GM10847 (cell line): ENCODE measurements around the gene ETAA1.

Source experiments
- POLR2A ChIP-seq: IDR thresholded peaks from 2 replicates; pipeline ENCODE4 v1.6.1; 2011; ENCODE audit not compliant: insufficient read length; ENCODE audit errors: extremely low read depth

ETAA1 gene

DNA sequence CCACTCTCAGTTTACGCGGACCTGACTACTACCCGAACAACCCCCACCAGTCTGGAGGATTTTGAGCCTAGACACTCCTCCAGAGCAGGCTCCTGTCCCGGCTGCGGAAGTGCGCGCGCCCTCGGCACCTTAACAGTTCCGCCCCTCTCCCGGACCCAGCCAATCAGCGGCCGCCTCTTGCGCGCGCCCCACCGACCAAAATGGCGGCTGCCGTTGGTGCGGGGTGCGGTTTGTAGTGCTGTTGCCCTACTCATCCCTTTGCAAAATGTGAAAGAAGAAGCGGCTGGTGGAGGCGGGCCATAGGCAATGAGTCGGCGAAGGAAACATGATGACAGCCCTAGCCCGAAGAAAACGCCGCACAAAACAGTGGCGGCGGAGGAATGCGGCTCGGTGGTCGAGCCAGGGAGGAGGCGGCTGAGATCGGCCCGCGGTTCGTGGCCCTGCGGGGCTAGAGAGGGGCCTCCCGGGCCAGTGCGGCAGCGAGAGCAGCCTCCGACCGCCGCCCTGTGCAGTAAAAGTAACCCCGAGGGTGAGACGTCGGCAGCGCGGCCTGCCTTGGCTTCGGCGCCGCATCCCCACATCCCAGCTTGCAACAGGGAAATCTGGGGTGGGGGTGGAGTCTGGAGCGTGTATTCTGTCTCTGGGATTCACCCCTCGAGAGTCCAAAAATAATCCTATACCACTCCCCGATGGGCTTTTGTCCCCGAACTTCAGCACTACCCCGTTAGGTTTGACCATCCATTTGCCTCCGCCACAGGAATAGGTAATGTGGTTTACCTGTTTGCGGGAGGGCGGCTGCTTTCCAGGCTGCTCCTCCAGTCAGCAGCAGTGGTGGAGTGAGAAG, at the start of gene ETAA1:
Gene ETAA1 (plus strand): TSS at position 191 of the 844 bp plus-strand sequence. CDS start 116 bp downstream, at position 307.
- peak; percentile 79 for TF ChIP-seq POLR2A

DNA sequence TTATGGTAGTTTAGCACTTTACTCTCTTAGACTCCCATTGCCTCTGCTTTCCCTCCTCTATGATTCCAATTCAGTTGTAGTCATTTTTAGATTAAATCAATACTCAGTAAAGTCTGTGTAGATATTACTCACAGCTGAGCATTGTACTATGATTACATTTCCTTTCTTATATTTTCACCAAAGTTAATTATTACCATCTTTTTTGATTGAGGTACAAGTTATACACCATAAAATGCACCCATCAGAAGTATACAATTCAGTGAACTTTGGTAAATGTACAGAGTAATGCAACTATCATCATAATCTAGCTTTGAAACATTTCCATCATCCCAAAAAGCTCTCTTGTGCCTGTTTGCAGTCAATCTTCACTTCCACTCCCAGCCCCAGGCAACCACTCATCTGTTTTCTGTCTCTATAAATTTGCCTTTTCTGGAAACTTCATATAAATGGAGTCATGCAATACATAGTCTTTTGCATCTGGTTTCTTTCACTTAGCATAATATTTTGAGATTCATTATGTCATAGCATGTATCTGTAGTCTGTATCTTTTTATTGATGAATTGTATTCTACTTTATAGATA, 30.2 kb upstream of the ETAA1 start:
- no peak for TF ChIP-seq POLR2A

DNA sequence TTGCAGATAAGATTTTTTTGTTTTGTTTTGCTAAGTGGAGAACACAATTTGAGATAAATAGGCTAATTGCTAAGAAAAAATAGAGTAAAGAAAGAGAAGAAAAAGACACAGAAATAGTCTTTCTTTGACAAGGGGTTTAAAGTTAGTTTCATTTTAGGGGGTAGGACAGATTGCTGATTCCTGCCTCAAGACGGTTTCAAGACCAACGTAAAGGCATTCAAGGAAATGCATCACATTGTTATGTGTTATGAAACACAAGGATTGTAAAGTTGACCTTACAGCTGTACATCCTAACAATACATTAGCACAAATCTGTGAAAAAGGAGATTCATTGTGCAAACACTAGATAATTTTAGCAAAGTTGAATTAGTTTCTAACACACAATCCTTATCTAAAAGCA, 22.7 kb upstream of the ETAA1 start:
- TF ChIP-seq POLR2A: no peak

DNA sequence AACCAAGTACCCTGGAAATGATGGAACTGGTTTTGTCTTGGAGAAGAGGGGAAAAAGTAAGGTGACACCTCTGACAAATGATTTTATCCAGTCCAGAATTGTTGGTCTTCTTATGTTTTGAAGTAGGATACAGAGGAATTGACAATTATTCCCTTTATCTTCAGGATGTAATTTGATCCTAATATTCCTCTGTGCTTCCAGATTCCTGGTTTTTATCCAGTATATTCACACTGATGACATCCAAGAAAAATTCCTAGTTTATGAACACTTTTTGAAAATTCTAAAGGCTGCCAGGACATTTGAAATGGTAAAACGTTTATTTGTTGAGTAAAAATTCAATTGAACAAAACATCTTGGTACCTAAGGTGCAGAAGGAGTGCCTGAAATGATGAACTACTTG, 22.2 kb upstream of the ETAA1 start:
- no peak for TF ChIP-seq POLR2A

DNA sequence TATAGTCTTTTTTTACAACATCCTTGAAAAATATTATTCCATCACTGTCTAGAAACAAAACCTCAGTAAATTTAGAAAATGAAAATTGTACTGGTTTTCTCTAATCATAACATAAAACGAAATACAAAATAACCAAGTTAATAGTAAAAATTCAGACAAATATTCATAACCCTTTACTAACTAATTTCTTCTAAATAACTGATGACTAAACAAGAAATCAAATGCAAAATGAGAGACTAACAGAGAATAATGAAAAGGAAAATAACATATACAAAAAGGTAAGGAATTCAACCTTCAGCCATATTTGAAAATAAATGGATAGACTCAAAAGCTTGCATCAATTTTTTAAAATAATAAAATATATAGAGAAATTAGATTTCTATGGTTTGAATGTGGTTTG, 18.6 kb upstream of the ETAA1 start:
- no peak for TF ChIP-seq POLR2A

DNA sequence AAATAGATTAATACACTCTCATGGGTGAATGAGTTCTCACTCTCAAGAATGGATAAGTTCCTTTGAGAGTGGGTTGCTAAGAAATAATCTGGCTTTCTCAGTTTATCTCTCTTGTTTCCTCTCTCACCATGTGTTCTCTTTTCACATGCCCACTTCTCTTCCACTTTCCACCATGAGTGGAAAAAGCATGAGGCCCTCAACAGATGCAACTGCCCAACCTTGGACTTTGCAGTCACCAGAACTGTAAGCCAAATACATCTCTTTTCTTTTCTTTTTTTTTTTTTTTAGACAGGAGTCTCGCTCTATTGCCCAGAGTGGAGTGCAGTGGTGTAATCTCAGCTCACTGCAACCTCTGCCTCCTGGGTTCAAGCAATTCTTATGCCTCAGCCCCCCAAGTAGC, 18.1 kb upstream of the ETAA1 start:
- TF ChIP-seq POLR2A: no peak

DNA sequence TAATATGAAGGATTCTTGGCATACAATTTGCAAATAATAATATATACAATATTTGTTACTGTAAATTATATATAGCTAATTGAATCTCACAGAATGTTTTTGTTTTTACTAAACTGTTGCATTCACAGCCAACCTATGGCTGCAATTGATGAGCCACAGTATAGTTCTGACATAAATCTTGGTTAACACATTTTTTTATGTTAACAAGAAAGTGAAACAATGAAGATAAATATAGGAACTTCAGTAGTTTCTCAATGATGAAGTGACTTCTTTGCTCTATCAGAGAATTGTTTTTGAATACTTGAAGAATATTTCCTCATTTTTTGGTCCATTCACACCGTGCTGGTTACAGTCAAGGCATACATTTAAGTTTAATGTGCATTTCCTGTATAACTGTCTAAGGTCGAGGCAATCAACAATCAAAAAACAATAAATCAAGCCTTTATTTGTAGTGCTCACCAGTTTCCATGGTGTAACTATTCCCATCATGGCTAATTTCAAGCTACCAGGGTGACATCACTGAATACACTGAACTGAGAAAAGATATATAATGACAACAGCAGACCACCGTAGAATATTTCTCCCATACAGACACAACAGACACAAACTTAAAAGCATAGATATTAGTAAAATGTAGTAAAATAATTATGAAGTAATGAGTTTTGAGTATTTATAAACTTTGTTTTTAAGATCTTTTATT, 12.9 kb upstream of the ETAA1 start:
- no peak for TF ChIP-seq POLR2A

DNA sequence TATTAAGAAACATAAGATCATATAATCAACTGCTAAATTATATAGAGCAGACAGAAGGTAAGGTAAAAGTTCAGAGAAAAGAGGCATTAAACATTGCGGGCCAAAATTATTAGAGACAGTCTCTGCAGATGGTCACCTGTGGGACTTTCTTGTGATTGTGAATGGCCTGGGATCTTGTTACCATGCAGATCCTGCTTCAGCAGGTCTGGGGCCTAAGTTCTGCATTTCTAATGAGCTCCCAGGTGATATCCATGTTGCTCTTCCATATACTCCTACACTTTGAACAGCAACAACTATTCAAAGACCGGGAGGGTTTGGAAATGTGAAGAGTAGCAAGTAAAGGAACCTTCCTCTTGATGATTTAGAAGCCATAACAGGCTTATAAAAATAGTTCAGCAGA, 8.5 kb upstream of the ETAA1 start:
- TF ChIP-seq POLR2A: no peak

DNA sequence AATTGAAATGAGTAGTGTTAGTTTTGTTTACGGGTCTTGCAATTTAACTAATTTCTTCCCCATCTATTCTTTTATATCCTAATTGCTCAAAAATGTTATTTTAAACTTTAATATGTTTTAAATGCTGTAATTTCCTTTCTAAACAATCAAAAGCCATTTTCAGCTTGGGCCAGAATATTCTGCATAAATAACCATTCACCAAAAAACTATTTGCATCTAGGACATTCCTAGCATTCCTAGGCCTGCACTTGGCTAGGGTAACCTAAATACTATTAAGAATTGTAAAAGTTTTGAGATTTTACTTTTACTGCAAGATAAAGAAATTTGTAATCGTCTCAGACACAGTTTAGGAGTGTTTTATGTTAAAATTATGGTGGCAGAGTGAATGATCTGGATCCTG, 7.8 kb upstream of the ETAA1 start:
- TF ChIP-seq POLR2A: no peak

DNA sequence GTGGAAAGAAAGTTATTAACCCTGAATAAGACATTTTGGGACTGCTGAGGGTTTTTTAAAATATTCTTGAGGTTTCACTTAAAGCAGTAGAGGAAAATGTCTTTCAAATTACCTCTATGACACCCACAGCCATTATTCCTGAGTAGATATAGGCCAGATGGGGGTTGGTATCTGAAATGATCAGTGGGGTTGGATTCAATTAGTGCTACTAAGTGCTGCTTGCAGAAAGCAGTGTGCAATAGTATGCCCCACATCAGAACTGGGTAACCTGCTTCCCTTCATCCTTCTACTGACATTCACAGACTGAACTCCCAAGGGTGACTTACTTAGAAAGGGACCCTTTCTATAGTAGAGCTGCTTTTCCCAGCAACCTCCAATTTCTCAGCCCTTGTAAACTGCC, 7.3 kb upstream of the ETAA1 start:
- TF ChIP-seq POLR2A: no peak

DNA sequence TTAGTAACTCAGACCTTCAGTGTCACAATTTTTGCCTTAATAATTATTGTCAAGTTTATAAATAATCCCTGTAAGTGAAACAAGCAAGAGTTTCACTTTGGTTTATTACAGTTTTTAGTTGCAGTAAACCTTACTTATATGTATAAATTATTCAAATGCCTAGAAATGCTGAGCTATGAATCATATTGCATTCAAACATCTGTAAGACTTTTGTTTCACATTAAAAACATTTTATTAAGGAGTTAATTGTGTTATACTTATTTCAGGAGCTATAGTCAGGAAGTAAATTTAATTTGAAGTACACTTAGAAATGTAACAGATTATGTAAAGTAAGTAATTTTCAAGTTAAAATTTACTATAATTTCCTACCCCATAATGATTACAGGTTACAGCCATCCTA, 3.9 kb upstream of the ETAA1 start:
- TF ChIP-seq POLR2A: no peak

DNA sequence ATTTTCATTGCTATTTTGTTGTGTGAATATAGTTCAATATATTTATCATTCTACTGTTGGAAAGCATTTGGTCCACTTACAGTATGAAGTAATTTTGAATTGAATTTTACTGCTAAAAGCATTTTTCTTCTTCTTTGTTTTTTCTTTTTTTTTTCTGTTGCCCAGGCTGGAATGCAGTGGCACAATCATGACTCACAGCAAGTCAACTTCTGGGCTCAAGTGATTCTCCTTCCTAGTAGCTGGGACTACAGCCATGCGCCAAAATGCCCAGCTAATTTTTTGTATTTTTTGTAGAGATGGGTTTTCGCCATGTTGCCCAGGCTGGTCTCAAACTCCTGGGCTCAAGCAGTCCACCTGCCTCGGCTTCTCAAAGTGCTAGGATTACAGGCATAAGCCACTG, 2.4 kb upstream of the ETAA1 start:
- TF ChIP-seq POLR2A: no peak

DNA sequence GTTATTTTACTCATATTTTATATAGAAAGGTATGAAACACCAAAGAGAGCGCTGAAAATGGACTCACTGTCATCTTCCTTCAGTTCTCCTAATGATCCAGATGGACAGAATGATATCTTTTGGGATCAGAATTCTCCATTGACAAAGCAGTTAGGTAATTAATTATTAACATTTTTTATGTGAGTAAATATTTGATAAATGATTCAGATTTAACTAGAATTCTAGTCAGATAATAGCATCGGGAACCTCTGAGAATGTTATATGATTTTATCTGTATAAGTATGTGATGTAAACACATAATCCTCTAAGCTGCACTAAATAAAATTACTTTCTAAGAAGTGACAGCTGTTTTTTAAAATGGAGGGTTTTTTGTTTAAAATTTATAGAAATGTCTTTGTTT, 2.0 kb downstream of the ETAA1 start:
- TF ChIP-seq POLR2A: no peak

DNA sequence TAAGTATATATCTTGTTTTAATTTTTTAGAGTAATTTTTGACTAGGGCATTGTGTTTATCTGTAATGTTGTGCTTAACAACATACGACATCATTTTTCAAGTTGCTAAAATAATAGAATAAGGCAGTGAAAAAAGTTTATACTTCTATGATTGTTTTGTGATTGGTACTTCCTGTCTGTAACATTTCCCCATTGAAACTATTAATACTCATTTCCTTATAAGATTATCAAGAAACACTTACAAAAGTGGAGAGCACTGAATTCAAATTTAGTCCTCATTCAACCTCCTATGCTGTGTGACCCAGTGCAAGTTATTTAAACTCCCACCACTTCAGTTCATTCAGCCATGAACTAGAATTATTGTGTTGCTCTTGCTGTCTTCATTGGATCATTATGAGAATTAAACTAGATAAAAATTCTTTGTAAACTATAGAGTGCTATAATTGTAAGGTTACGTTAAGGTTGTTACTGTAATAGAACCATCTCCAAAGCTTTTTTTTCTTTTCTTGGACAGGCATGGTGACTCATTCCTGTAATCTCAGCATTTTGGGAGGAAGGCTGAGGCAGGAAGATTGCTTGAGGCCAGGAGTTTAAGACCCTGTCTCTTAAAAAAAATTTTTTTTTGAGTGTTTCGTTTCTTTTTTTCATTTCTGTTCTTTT, 2.8 kb downstream of the ETAA1 start:
- no peak for TF ChIP-seq POLR2A

DNA sequence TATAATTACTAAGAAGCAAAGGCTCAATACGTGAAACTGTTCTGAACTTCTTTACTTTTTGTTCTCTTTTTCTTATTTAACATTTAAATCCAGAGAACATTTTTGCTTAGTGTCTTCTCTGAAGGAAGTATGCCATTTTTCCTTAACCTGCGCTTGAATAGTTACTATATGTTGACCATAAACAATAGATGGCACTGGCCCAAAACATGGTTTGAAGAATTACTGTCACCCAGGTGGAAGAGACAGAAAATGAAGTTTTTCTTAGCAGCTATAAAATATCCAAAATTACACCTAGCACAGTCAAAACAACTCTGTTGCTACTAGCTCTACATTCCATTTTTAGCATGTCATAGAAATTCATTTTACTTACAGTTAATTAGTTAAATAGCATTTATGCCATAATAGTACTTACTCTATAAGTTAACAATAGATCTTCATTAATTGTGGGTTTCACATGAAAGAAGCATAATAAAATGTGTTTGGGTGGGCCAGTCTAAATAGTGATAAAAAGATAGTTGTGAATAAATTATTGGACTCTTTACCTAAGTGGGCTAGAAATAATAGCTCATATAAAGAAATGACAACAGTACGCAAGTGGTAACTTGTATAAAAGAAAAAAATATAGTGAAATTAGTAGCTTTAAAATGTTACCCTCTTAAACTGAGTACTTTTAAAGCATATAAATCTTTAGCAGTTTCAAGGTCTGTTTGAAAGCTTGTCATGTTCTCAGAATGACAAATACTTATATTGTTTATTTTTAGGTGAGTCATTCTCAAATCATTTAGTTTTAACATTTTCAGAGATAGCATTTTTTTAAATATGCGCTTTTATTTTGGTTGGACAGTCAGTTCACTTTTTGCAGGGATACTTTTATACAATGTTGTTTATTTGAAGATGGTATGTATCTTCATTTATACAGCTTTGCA, 3.7 kb downstream of the ETAA1 start:
- TF ChIP-seq POLR2A: no peak
